GM21390 (cell line): ENCODE data around the gene MEF2B.
"Not testable (repeated sequence)": the region's sequence is repeated elsewhere in the genome, so short reads cannot be mapped to it uniquely, and the experiment has no call there.

ENCODE experiments used
- ATAC-seq: cut with Tn5 transposase; IDR thresholded peaks from one replicate; pipeline ENCODE4 v1.9.1; 2021; ENCODE audit not compliant: unreplicated experiment

The MEF2B gene

GRCh38 chr19:19157808-19158207 is 12.3 kb downstream of the MEF2B start:
- no peak for ATAC-seq

DNA sequence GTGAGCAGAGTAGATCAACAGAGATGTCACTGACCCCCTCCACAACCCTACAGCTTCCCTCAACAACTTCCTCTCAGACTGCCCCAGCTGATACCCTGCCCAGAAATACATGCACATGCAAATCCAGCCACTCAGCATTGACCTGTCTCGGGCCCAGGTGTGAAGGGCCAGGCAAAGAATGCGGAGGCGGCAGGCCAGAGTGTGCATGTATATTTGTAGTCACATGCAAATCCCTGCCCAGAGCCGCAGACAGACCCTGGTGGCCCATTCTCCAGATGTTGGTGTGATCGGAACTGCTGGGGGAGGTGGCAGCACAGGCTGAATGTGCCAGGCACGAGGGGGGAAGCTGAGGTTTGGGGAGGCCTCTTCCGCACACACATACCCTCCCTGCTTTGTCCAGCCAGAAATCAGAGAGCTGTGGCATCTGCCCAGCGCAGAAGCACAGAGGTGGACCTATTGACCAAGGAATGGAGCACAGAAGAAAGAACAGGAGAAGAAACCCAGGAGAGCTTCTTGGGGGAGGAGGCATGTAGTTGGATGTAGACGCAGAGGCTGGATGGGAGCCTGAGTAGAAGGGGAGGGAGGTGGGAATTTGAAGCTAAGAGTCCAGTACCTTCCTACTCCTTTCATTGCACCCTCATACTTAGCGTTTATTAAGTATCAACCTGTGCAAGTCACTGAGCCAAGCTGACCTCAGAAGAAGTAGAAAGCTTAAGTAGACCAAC is 14.4 kb downstream of the MEF2B start:
- peak; percentile 68 for ATAC-seq

DNA sequence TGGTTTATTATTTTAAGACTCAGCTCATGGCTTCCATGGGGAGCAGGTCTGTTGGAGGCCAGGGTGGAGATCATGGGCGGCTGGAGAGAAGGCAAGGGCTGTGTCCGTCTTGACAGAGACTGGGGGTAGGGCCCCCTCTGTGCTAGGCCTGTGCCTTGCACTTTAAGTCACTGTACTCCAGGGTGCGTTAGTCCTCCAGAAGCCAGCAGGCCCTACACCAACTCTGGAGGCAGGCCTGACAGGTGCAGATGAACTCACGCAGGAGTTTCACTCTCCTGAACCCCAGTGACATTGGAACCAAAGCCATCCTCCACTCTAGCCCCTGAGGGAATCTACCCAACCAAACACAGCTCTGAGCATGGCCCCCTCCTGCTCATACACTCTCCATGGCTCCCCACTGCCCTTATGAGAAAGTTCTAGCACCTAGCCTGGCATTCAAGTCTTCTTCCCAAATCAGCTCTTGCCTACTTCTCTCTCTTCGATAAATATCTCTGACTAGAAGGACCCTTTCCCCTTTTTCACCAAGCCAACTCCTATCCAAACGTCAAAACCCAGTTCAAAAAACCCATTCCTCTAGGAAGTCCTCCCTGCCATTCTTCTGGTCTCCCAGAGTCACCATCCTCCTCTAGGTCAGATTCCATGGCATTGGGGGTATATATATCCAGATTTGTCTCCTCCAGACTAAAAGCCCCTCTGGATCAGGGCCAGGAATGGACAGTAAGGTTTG is 15.1 kb downstream of the MEF2B start:
- ATAC-seq = no peak

GRCh38 chr19:19152668-19153384 is 17.2 kb downstream of the MEF2B start:
- ATAC-seq = no peak

- no peak for ATAC-seq
Measured at GRCh38 chr19:19151418-19151817, 18.6 kb downstream of the MEF2B start.

GRCh38 chr19:19149435-19149834 is 20.6 kb downstream of the MEF2B start:
- ATAC-seq = no peak

- ATAC-seq = not testable (repeated sequence)
Measured at GRCh38 chr19:19148504-19148903, 21.6 kb downstream of the MEF2B start.

DNA sequence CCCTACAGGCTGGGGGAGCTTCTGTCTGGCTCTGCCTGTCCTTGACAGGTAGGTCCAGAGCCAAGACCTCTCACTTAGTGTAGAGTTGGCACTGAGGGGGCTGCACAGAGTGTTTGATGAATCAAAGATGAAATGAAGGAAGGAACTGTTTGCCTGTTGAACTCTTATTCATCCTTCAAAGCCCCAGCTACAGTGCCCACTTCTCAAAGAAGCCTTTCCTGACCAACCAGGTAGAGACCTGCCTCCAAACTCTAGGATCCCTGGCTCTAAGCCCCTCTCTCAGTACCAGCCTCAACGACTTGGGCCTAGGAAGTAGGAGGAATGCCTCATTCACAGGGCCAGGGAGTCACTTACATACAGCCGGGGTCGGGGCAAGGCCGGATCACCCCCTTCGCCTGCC is 22.7 kb downstream of the MEF2B start:
- ATAC-seq = no peak

- ATAC-seq = no peak
Measured at GRCh38 chr19:19146865-19147264, 23.2 kb downstream of the MEF2B start.

DNA sequence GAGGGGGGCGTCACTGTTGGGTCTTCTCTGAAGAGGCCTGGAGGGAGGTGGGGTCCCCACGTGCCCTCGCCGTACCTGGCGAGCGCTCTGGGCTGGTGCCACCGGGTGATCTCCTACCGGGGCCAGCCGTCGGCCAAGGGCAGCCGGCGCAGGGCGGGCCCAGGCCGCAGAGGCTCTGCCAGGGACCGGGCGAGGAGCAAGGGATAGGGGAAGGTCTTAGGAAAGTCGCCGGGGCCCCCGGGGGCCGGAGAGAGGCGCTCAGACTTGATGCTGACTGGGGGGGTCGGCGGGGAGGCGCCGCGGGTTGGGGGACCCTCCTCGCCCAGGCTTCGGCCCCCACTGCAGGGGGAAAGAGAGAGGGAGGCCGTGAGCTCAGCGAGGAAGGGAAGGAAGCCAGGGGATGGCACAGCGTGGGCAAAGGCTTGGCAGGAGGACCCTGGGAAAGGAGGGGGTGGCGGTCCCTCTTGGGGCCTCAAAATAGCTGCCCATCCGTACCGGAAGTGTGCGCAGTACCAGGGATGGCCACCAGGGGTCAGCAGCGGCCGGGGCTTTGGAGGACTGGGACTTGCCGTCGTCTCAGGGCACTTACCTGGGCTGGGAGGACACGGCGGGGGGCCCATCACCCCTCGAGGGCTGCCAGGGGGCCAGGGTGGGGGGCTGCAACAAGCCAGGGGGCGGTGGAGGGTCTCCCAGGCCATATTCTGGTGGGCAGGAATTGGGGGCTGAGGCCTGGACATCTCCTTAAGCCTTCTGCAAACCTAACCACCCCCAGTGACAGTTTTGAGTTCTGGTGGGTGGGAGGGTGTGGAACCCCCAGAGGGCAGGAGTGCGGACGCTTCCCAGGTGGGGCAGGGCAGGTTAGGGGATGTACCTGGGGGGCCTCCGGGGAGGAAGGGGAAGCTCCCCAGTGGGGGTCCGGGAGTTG is 24.1 kb downstream of the MEF2B start:
- no peak for ATAC-seq

GRCh38 chr19:19145281-19145680 is 24.8 kb downstream of the MEF2B start:
- no peak for ATAC-seq

DNA sequence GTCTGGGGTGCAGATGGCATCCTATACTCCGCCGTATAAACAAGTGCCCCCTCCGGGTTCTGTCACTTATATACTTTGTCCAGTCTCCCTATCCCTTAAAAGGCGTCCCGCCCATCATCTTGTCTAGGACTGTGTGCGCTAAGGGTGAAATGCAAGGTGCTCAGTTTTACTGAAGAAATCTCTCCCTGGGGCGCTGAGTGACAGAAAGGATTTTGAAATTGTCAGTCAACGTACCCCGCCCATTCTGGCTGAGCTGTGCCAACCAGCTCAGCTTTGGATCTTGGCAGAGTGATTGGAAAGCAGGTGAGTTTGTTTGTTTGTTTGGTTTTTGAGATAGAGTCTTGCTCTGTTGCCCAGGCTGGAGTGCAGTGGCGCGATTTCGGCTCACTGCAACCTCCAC is 27.7 kb downstream of the MEF2B start:
- no peak for ATAC-seq

GRCh38 chr19:19140476-19140875 is 29.6 kb downstream of the MEF2B start:
- ATAC-seq = no peak

DNA sequence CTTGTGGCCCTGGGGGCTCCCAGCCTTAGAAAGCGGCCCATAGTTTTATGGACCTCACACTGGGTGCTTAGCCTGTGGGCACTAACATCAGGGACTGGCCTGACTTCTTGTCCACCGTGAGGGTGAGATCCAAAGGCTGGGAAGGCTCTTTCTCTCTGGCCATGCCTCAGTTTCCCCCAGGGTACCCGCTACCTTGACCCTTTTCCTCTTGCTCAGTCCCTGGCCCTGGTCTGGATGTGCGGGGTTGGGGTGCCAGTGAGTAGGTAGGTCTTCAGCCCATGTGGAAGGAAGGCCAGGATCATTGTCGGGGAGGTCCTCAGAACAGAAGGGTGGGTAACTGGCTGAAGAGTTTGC is 30.2 kb downstream of the MEF2B start:
- no peak for ATAC-seq

- peak; percentile 97 for ATAC-seq
Measured at GRCh38 chr19:19138109-19138981, 31.7 kb downstream of the MEF2B start, which contains the start of gene TMEM161A. TSS of gene TMEM161A (minus strand) at chr19:19138478. CDS start at chr19:19138428, 50 bp downstream.

DNA sequence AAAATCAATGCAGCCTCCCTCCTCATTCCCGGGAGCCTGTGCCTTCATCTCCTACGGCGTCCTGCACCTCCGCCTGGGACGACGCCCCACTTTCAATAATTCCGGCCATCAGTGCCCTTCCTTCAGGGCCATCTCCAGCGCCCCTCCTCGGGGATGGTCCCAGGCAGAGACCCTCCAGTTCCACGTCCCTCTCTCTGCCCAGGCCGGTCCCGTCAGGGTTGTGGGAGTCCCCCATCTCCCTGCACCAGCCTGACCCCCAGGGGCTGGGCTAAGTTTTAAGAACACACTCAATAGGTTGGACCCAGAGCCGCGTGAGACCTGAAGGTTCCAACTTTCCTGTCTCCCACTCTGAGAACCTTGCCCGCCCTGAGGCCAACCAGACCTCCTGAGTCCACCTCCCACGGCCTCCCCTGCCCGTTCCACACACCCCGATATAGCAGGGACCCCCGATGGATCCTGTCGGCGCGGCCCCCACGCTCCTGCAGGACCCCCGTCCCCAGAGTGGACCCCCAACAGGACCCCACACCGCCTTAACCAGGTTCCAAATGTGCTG is 32.4 kb downstream of the MEF2B start:
- ATAC-seq = no peak

- ATAC-seq = not testable (repeated sequence)
Measured at GRCh38 chr19:19135713-19136112, 34.4 kb downstream of the MEF2B start.

DNA sequence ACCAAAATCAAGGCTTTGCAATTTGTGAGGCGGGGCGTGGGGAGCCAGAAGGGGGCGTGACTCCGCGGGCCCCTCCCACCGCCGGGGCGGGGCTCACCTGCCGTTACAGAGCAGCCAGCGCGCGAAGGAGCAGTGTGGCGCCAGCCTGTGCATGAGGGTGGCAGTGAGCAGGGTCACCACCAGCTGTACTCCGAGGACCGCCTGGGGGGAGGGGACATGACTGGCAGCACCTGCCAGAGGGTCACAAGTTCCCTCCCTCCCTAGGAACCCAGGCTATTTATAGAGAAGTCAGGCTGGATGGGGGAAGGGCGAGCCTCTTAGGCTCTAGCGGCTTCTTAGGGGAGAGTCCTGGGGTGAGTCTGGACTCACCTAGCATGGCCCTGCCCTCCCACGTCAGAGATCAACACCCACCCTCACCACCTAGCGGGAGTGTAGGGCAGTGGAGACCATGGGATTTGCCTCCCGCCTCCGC is 35.3 kb downstream of the MEF2B start:
- no peak for ATAC-seq

- no peak for ATAC-seq
Measured at GRCh38 chr19:19133985-19134384, 36.1 kb downstream of the MEF2B start.
